HG03045 (cell line): Measurements from ENCODE around the gene ZSCAN29.
"Not testable (repeated sequence)": the region's sequence is repeated elsewhere in the genome, so short reads cannot be mapped to it uniquely, and the experiment has no call there.

Experiments
- ATAC-seq: cut with Tn5 transposase; IDR thresholded peaks from one replicate; pipeline ENCODE4 v1.9.1; 2021; ENCODE audit warnings: mild to moderate bottlenecking, moderate library complexity; ENCODE audit not compliant: unreplicated experiment

ZSCAN29 gene

GRCh38 chr15:43370975-43371974 lies at the start of gene ZSCAN29, which contains the start of gene TUBGCP4:
Gene ZSCAN29 (minus strand): TSS chr15:43371043. CDS start chr15:43369913, 1,130 bp downstream.
Gene TUBGCP4 (plus strand): TSS chr15:43371101. CDS start chr15:43371355, 254 bp downstream.
- ATAC-seq: peak; percentile 76

GRCh38 chr15:43420435-43420834 lies 49.6 kb upstream of the ZSCAN29 start:
- ATAC-seq: no peak

- no peak for ATAC-seq
Measured at GRCh38 chr15:43414196-43414595, 43.4 kb upstream of the ZSCAN29 start.

DNA sequence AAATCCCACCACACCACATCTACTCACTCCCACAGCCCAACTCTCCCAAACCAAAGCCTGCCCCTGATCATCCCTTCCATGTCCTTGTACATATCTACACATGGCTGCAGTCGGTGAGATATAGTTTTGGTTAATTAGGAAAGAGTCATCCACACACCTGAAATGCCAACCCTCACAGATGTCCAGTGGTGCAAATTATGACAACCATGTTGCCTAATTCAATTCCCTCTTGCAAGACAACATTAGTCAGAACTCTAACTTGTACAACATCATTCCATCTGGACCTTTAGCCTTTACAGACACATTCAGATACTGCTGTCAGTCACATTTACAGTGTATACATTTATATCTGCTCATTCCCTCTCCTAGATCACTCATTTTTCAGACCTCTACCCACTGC lies 41.3 kb upstream of the ZSCAN29 start:
- ATAC-seq: no peak

DNA sequence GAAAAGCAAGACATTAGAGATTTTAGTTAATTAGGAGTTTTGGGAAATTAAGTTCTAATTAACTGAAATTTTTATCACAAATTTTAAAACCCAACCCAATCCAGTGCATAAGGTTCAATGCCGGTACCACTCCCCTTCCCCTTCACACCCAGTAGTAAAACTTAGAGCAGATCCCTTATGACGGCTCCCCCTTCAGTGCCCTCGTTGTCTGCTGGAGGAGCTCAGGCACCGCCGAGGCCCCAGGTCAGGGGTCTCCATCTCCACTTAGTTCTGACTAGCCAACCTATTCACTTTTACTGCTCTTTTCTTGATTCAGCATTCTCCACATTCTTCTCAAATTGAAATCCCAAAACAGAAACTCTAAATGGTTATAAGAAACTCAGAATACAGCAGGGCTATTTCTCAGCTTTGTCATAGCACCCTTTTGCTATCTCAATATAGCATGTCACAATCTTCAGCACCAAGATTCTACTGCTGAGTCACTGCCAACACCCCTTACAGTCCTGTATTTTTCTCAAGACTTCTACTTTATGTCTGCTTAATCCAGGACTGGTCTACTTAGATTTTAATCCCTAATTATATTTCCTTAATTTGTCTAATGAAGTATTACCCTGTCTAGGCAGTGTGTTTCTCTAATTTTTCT lies 39.9 kb upstream of the ZSCAN29 start:
- ATAC-seq: no peak

- no peak for ATAC-seq
Measured at GRCh38 chr15:43408789-43409188, 37.9 kb upstream of the ZSCAN29 start.

- ATAC-seq: no peak
Measured at GRCh38 chr15:43406808-43407207, 36.0 kb upstream of the ZSCAN29 start.

DNA sequence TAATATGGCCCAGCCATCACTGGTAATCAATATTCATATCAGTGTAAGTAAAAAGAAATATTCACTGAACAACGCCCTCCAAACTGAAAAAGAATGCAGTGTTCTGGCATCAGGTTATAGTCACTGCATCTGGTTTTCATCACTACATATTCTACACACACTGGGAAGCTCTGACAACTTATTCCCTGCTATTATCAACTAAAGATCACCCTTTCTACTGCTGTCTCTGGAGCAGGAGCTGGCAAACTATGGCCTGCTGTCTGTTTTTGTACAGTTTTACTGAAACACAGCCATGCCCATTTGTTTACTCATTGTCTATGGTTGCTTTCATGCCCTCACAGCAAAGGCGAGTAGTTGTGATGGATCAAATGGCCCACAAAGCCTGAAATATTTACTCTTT lies 35.3 kb upstream of the ZSCAN29 start:
- no peak for ATAC-seq

- ATAC-seq: no peak
Measured at GRCh38 chr15:43404130-43404529, 33.3 kb upstream of the ZSCAN29 start.

- ATAC-seq: no peak
Measured at GRCh38 chr15:43403616-43404015, 32.8 kb upstream of the ZSCAN29 start.

DNA sequence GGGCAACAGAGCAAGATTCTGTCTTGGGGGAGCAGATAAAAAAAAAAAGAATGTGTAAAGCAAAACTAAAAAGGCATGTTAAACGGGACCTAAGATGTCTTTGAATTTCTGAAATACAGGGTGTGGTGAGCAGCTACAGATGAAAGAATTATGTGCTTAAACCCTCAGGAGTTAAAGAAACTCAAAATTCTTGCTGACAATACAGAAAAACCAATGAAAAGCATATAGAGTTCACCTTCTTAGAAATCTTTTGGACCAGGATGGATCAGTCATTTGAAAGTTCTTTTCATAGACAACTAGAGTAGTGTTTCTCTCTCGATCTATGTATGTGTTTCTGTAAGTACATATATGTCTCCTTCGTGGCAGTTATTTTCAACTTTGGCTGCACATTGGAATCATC lies 31.4 kb upstream of the ZSCAN29 start:
- no peak for ATAC-seq

DNA sequence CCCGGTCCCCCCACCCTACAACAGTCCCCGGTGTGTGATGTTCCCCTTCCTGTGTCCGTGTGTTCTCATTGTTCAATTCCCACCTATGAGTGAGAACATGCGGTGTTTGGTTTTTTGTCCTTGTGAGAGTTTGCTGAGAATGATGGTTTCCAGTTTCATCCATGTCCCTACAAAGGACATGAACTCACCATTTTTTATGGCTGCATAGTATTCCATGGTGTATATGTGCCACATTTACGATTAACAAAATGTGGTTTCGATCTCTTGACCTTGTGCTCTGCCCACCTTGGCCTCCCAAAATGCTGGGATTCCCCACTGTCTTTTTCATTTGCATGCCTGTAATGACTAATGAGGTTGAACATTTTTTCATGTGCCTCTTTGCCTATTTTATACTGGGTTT lies 22.7 kb upstream of the ZSCAN29 start:
- ATAC-seq: not testable (repeated sequence)

- ATAC-seq: no peak
Measured at GRCh38 chr15:43390723-43391122, 19.9 kb upstream of the ZSCAN29 start.

GRCh38 chr15:43383070-43383469 lies 12.2 kb upstream of the ZSCAN29 start:
- ATAC-seq: no peak

- ATAC-seq: no peak
Measured at GRCh38 chr15:43382310-43382709, 11.5 kb upstream of the ZSCAN29 start.

GRCh38 chr15:43378601-43379000 lies 7.8 kb upstream of the ZSCAN29 start:
- ATAC-seq: no peak

- no peak for ATAC-seq
Measured at GRCh38 chr15:43376017-43376705, 5.3 kb upstream of the ZSCAN29 start.

DNA sequence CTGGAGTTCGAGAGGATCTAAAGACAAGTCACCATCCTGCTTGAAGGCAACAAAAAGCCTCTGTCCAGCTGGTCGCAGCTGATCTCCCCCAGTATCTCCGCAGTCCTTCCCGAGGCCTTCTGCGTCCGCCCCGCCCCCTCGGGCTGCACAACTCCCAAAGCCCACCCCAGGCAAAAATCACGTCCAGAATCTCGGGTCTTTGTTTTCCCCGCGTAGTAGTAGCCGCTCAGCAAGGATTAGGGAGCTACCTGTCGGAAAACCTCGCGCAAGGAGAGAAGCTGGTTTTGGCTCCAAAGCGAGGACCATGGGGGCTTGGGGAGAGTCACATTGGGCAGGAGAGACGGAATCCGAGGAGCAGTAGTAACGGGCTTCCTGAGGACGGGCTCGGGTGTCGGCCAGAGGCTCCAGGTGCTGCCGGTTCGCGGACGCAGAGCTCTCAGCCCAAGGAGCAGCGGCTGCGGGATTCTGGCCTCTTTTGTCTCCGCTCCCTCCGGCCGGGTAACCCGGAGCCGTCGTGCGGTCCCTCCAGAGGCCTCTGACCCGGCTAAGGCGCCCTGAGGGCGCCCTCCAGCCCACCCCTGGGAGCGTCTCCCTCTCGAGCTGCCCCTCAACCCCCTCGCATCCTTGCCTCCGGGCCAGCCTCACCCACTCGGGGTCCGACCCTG lies 401 bp downstream of the ZSCAN29 start:
- peak; percentile 40 for ATAC-seq

DNA sequence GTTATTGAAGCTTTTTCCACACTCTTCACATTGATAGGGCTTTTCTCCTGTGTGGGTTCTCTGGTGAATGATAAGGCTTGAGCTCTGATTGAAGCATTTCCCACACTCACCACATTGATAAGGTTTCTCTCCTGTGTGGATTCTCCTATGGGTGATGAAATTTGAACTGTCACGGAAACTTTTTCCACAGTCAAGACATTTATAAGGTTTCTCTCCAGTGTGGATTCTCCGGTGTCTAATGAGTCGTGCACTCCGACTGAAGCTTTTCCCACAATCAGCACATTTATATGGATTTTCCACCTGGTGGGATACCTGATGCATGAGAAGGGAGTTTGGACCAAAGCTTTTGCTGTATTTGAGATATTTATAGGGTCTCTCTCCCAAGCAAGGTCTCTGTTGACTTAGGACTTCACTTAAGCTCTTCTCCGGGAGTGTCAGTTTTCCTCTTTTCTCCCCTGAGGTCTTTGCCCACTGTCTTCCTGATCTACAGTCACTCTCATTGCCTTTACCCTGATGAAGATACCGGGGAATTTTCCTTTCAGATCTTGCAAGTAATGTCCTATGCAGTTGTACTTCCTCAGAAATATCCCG lies 9.4 kb downstream of the ZSCAN29 start:
- ATAC-seq: no peak

DNA sequence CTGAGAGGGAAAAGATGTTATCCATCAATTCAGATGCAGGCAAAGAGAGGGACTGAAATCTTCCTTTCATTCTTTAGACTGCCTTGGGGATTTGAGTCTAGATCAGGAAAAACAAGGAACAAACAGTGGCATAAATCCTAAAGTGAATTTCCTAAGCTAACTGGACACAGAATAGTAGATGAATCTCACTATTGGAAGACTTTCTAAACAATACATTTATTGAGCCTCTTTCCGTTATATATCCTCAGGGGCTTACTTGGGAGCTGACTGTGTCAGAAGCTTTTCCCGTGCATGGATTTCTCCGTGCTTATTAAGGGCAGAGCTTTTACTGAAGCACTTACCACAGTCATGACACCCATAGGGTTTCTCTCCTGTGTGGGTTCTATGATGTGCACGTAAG lies 10.0 kb downstream of the ZSCAN29 start:
- ATAC-seq: no peak
